Fibroblast of upper back skin (primary cell): ENCODE data around the gene RAET1E.
"Not testable (repeated sequence)": the region's sequence is repeated elsewhere in the genome, so short reads cannot be mapped to it uniquely, and the experiment has no call there.

Experiments
- DNase-seq: peaks from one replicate; pipeline ENCODE4 v3.0.0-alpha.2; 2013

The RAET1E gene

GRCh38 chr6:149897855-149898744, at the start of gene RAET1E:
Gene RAET1E, minus strand, starts transcription at chr6:149898113. Its CDS starts 7,212 bp downstream, at chr6:149890901.
- no peak for DNase-seq

GRCh38 chr6:149947533-149947932, 49.6 kb upstream of the RAET1E start:
- not testable (repeated sequence) for DNase-seq

GRCh38 chr6:149946631-149947030, 48.7 kb upstream of the RAET1E start:
- not testable (repeated sequence) for DNase-seq

- DNase-seq, result not testable (repeated sequence)
These were observed 47.4 kb upstream of the RAET1E start for GRCh38 chr6:149945276-149945675.

GRCh38 chr6:149943321-149943720, 45.4 kb upstream of the RAET1E start:
- not testable (repeated sequence) for DNase-seq

- no peak for DNase-seq
These were observed 44.5 kb upstream of the RAET1E start for GRCh38 chr6:149942461-149942829.

- DNase-seq, result peak; percentile 96
These were observed 43.9 kb upstream of the RAET1E start, which contains the start of gene ULBP2 for GRCh38 chr6:149941583-149942460. Gene ULBP2, plus strand, starts transcription at chr6:149942014. Its CDS starts 59 bp downstream, at chr6:149942073.

GRCh38 chr6:149940672-149940982, 42.7 kb upstream of the RAET1E start:
- no peak for DNase-seq

GRCh38 chr6:149939909-149940671, 42.2 kb upstream of the RAET1E start:
- no peak for DNase-seq

GRCh38 chr6:149939356-149939648, 41.4 kb upstream of the RAET1E start:
- DNase-seq, result no peak

- no peak for DNase-seq
These were observed 40.9 kb upstream of the RAET1E start for GRCh38 chr6:149938571-149939355.

GRCh38 chr6:149938013-149938570, 40.2 kb upstream of the RAET1E start:
- DNase-seq, result not testable (repeated sequence)

GRCh38 chr6:149936743-149937142, 38.8 kb upstream of the RAET1E start:
- DNase-seq, result no peak

GRCh38 chr6:149935668-149936067, 37.8 kb upstream of the RAET1E start:
- no peak for DNase-seq

GRCh38 chr6:149935246-149935645, 37.3 kb upstream of the RAET1E start:
- DNase-seq, result no peak

- peak; percentile 73 for DNase-seq
These were observed 36.6 kb upstream of the RAET1E start for GRCh38 chr6:149934249-149935156.

- no peak for DNase-seq
These were observed 35.5 kb upstream of the RAET1E start for GRCh38 chr6:149933461-149933860.

- DNase-seq, result no peak
These were observed 35.1 kb upstream of the RAET1E start for GRCh38 chr6:149933036-149933435.

GRCh38 chr6:149931501-149931900, 33.6 kb upstream of the RAET1E start:
- no peak for DNase-seq

- DNase-seq, result no peak
These were observed 31.5 kb upstream of the RAET1E start for GRCh38 chr6:149929422-149929821.

GRCh38 chr6:149927025-149927424, 29.1 kb upstream of the RAET1E start:
- not testable (repeated sequence) for DNase-seq
